ENCODE data around the gene CTSV.

GRCh38 chr9:97038611-97039513 lies at the start of gene CTSV:
- TF ChIP-seq, protein P1, sequence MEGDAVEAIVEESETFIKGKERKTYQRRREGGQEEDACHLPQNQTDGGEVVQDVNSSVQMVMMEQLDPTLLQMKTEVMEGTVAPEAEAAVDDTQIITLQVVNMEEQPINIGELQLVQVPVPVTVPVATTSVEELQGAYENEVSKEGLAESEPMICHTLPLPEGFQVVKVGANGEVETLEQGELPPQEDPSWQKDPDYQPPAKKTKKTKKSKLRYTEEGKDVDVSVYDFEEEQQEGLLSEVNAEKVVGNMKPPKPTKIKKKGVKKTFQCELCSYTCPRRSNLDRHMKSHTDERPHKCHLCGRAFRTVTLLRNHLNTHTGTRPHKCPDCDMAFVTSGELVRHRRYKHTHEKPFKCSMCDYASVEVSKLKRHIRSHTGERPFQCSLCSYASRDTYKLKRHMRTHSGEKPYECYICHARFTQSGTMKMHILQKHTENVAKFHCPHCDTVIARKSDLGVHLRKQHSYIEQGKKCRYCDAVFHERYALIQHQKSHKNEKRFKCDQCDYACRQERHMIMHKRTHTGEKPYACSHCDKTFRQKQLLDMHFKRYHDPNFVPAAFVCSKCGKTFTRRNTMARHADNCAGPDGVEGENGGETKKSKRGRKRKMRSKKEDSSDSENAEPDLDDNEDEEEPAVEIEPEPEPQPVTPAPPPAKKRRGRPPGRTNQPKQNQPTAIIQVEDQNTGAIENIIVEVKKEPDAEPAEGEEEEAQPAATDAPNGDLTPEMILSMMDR (IDR thresholded peaks at IDR 0.05): peak in 1 of 6 experiments; percentile 10
- TF ChIP-seq POLR2A (IDR thresholded peaks at IDR 0.05): peak in 2 of 4 donors; percentile 34 to 46
- TF ChIP-seq POLR2AphosphoS5 (IDR thresholded peaks at IDR 0.05): peak in 1 of 2 donors; percentile 59
- no peak for TF ChIP-seq EP300 (IDR thresholded peaks at IDR 0.05)
